ENCODE data around the gene SLCO1B3. TPM values are rescaled to one million over a fixed set of nuclear protein-coding genes. Genes with fewer than 3 reads are reported as not detected.

SLCO1B3 gene
- total RNA-seq, 4 donors from 2014 or later, result 0.13 to 0.50 TPM; not detected in 2

- 67 to 69% methylated on average over 4 of the region's 4 CpGs for WGBS, 2 donors
Observed at GRCh38 chr12:20963762-20964161, 153.3 kb downstream of the SLCO1B3 start.

More at GRCh38 chr12:20963762-20964161, 153.3 kb downstream of the SLCO1B3 start:
- Histone ChIP-seq H3K4me3 (replicated peaks in 1 of 3) (no peak overlapping the region), H3K27me3 (no peaks in the 10 kb centered on the region), H3K9me3 (no peaks in the 10 kb centered on the region), H3K36me3 (no peaks in the 10 kb centered on the region), H3K27ac (no peak overlapping the region), H3K4me1 (no peaks in the 10 kb centered on the region)
- no peak for DNase-seq
- intact Hi-C loops (cut with DNase I), result no loop called here
- TF ChIP-seq POLR2A (IDR thresholded peaks at IDR 0.05) (no peak), CTCF (IDR thresholded peaks at IDR 0.05) (no peak)

Small RNA genes within 50 kb of the gene (small RNA-seq; reads per million reads assigned to genes)
- not detected for gene AC011604.1

Other genes starting within 250 kb of the SLCO1B3 start
- gene SLCO1C1, start 115.4 kb upstream of the SLCO1B3 start, total RNA-seq, result 1 to 10 TPM; 1.1 to 4.7 (median 1.3) TPM

Data from thyroid gland (tissue), 4 donors.